HepG2 (cell line): Measurements from ENCODE around the gene MICAL1. TPM values are rescaled to one million over a fixed set of nuclear protein-coding genes. Genes with fewer than 3 reads are reported as not detected.

Experiments used
- ATRX ChIP-seq: sonication (generic); formaldehyde crosslinking; IDR thresholded peaks from 2 replicates; pipeline ENCODE4 v1.4.0; 2020; ENCODE audit warnings: missing genetic modification reagents, borderline replicate concordance
- CREB1 ChIP-seq, 2 experiments: fragments of 450-650 bp in 1 of 2; IDR thresholded peaks; 2 replicates each; pipeline ENCODE4 v1.6.1; 2016 to 2017; ENCODE audit warnings: control low read depth in 1 of 2, mild to moderate bottlenecking in 1 of 2, missing compliant biosample characterization in 1 of 2, missing genetic modification characterization in 1 of 2
- CTCF ChIP-seq: sonication (generic); formaldehyde crosslinking; IDR thresholded peaks from 2 replicates; pipeline ENCODE4 v1.5.0; 2020; ENCODE audit warnings: mild to moderate bottlenecking, missing genetic modification reagents, moderate library complexity
- ESRRA ChIP-seq: sonication (generic); formaldehyde crosslinking; IDR thresholded peaks from 2 replicates; pipeline ENCODE4 v1.5.1; 2020; ENCODE audit warnings: mild to moderate bottlenecking, low read depth, missing genetic modification reagents
- HNF4A ChIP-seq: sonication (generic); formaldehyde crosslinking; IDR thresholded peaks from 2 replicates; pipeline ENCODE4 v1.4.0; 2020; ENCODE audit warnings: missing genetic modification reagents
- HOXA3 ChIP-seq: sonication (generic); formaldehyde crosslinking; IDR thresholded peaks from 2 replicates; pipeline ENCODE4 v1.5.0; 2020; ENCODE audit warnings: missing genetic modification reagents
- MNT ChIP-seq: fragments of 450-650 bp; IDR thresholded peaks from 2 replicates; pipeline ENCODE4 v1.6.1; 2016
- PATZ1 ChIP-seq: sonication (generic); formaldehyde crosslinking; IDR thresholded peaks from 2 replicates; pipeline ENCODE4 v1.4.0; 2020; ENCODE audit warnings: missing genetic modification reagents
- RAD21 ChIP-seq: fragments of 450-650 bp; formaldehyde crosslinking; IDR thresholded peaks from 2 replicates; pipeline ENCODE4 v1.5.0; 2020; ENCODE audit warnings: mild to moderate bottlenecking
- YEATS2 ChIP-seq: sonication (generic); formaldehyde crosslinking; IDR thresholded peaks from 2 replicates; pipeline ENCODE4 v1.4.0; 2020; ENCODE audit warnings: missing genetic modification reagents, borderline replicate concordance
- ZBTB33 ChIP-seq: sonication (generic); formaldehyde crosslinking; IDR thresholded peaks from 2 replicates; pipeline ENCODE4 v1.4.0; 2020; ENCODE audit warnings: missing genetic modification reagents
- ZBTB38 ChIP-seq: sonication (generic); formaldehyde crosslinking; IDR thresholded peaks from 2 replicates; pipeline ENCODE4 v1.5.1; 2020; ENCODE audit warnings: mild to moderate bottlenecking, missing genetic modification reagents
- ZNF138 ChIP-seq: sonication (generic); formaldehyde crosslinking; IDR thresholded peaks from 2 replicates; pipeline ENCODE4 v1.5.0; 2020; ENCODE audit warnings: mild to moderate bottlenecking, low read depth, missing genetic modification reagents
- ZNF160 ChIP-seq: sonication (generic); formaldehyde crosslinking; IDR thresholded peaks from 2 replicates; pipeline ENCODE4 v1.8.0; 2022; ENCODE audit warnings: mild to moderate bottlenecking, inconsistent platforms, missing genetic modification reagents
- ZNF44 ChIP-seq: sonication (generic); formaldehyde crosslinking; IDR thresholded peaks from 2 replicates; pipeline ENCODE4 v1.5.1; 2020; ENCODE audit warnings: mild to moderate bottlenecking, missing genetic modification reagents
- polyA plus RNA-seq, 8 experiments: library from polyadenylated mRNA; depleted of rRNA in 3 of 8; stranded (reverse) in 7 of 8; unstranded in 1 of 8; fragments of >200 nt; fragmentation: Illumina TruSeq in 4 of 8; extraction: Trizol in 4 of 8; gene quantifications; 2 replicates each; pipeline versions ENCODE4 v1.2.1 to v1.2.3, GENCODE V29; 2011 to 2016; ENCODE audit warnings: low read depth in 4 of 8, missing spikeins in 1 of 8, mixed read lengths in 1 of 8; ENCODE audit not compliant: insufficient read depth in 1 of 8
- total RNA-seq, 5 experiments: library from RNA; depleted of rRNA; stranded (reverse); fragments of >200 nt; fragmentation: Illumina TruSeq; extraction: Trizol; gene quantifications; 2 replicates each; pipeline ENCODE4 v1.2.3, GENCODE V29; 2016; ENCODE audit warnings: low read depth in 1 of 5
- TF ChIP-seq, protein P1 (sequence below): sonication (generic); formaldehyde crosslinking; IDR thresholded peaks from 2 replicates; pipeline ENCODE4 v1.5.0; 2020; ENCODE audit warnings: mild to moderate bottlenecking, missing genetic modification reagents
- TF ChIP-seq, protein P2 (sequence below): sonication (generic); formaldehyde crosslinking; IDR thresholded peaks from 2 replicates; pipeline ENCODE4 v1.5.0; 2020; ENCODE audit warnings: mild to moderate bottlenecking, missing genetic modification reagents, borderline replicate concordance

The MICAL1 gene
- total and polyA plus RNA-seq, 2 of the 13 experiments (the other 11 are each of a cell fraction or from before 2014, with no cell fraction given), result 6.9 to 39.0 TPM

DNA sequence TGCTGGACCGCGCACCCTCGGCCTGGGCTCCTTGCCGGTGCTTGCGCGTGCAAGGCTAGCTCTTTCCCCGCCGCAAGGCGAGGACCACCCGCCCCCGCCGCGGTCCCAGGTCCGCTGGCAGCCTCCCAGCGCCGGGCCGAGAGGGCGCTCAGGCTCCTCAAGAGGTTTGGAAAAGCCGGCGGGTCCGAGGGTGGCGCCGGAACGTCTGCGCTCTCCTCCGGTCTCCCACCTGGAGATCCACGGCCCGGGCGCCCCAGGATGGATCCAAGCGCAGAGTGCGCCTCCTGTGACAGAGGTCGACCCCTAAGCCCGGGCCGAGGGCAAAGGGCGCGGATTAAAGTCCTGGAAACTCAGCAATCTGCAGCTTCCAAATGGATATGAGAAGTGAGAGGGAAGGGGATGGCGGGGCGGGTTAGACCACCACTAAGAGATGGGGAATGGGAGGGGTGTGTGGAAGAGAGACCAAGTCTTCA, 575 bp upstream of the MICAL1 start (continued):
- 0 out of 2 replicates have a peak, but pooled peaks have one; percentile 29 for TF ChIP-seq RAD21
- TF ChIP-seq ESRRA (CRISPR knock-in tag), result no peak
- TF ChIP-seq HOXA3 (CRISPR knock-in tag), result peak; percentile 35; the same call in 1 of the 2 replicates
- TF ChIP-seq ZNF160 (CRISPR knock-in tag), result no peak
- TF ChIP-seq YEATS2, result 0 out of 2 replicates have a peak, but pooled peaks have one; percentile 3
- 0 out of 2 replicates have a peak, but pooled peaks have one; percentile 1 for TF ChIP-seq PATZ1 (CRISPR knock-in tag)
- TF ChIP-seq, protein P1, sequence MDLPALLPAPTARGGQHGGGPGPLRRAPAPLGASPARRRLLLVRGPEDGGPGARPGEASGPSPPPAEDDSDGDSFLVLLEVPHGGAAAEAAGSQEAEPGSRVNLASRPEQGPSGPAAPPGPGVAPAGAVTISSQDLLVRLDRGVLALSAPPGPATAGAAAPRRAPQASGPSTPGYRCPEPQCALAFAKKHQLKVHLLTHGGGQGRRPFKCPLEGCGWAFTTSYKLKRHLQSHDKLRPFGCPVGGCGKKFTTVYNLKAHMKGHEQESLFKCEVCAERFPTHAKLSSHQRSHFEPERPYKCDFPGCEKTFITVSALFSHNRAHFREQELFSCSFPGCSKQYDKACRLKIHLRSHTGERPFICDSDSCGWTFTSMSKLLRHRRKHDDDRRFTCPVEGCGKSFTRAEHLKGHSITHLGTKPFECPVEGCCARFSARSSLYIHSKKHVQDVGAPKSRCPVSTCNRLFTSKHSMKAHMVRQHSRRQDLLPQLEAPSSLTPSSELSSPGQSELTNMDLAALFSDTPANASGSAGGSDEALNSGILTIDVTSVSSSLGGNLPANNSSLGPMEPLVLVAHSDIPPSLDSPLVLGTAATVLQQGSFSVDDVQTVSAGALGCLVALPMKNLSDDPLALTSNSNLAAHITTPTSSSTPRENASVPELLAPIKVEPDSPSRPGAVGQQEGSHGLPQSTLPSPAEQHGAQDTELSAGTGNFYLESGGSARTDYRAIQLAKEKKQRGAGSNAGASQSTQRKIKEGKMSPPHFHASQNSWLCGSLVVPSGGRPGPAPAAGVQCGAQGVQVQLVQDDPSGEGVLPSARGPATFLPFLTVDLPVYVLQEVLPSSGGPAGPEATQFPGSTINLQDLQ, result no peak
- no peak for TF ChIP-seq CREB1 (IDR thresholded peaks at IDR 0.05)
- no peak for TF ChIP-seq CREB1 (CRISPR knock-in tag; IDR thresholded peaks at IDR 0.05)
- no peak for TF ChIP-seq ZBTB38 (CRISPR knock-in tag)
- peak; percentile 55; the same call in 1 of the 2 replicates for TF ChIP-seq HNF4A (CRISPR knock-in tag)
- 0 out of 2 replicates have a peak, but pooled peaks have one; percentile 17 for TF ChIP-seq CTCF (CRISPR knock-in tag)
- TF ChIP-seq ZNF138 (CRISPR knock-in tag), result no peak
- no peak for TF ChIP-seq ATRX (CRISPR knock-in tag)
- TF ChIP-seq ZBTB33 (CRISPR knock-in tag), result no peak
- no peak for TF ChIP-seq MNT
- TF ChIP-seq, protein P2, sequence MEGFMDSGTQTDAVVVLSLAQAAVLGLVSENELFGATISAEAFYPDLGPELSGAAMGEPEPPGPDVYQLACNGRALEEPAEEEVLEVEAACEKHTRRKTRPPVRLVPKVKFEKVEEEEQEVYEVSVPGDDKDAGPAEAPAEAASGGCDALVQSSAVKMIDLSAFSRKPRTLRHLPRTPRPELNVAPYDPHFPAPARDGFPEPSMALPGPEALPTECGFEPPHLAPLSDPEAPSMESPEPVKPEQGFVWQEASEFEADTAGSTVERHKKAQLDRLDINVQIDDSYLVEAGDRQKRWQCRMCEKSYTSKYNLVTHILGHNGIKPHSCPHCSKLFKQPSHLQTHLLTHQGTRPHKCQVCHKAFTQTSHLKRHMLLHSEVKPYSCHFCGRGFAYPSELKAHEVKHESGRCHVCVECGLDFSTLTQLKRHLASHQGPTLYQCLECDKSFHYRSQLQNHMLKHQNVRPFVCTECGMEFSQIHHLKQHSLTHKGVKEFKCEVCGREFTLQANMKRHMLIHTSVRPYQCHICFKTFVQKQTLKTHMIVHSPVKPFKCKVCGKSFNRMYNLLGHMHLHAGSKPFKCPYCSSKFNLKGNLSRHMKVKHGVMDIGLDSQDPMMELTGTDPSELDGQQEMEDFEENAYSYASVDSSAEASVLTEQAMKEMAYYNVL, result 0 out of 2 replicates have a peak, but pooled peaks have one; percentile 4
- TF ChIP-seq ZNF44 (CRISPR knock-in tag), result no peak
